ENCODE measurements around the gene MRPL20.

- TF ChIP-seq POLR2A (IDR thresholded peaks at IDR 0.05) = no peak
- no peak for TF ChIP-seq CTCF (IDR thresholded peaks at IDR 0.05)
These were observed 19.0 kb downstream of the MRPL20 start for GRCh38 chr1:1388078-1388472.

Data from body of pancreas (tissue), 4 donors.